ENCODE measurements around the gene ARHGDIG.

Gene ARHGDIG

DNA sequence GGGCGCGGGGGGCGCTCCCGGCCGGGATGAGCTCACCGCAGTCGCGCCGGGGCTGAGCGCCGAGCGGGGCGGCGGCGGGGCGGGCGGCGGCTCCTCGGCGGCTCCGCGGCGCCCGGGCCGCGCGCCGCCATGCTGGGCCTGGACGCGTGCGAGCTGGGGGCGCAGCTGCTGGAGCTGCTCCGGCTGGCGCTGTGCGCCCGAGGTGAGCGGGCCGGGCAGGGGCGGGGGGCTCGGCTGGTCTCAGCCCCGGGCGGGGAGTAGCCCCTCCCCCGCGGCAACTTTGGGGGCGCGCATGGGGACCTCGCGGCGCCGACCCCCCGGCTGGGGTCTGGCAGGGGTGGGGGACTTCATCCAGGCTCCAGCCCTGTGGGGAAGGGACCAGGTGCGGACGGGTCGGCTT lies at the start of gene ARHGDIG:
Gene ARHGDIG (plus strand): TSS at position 40 of the 400 bp plus-strand sequence. CDS start 90 bp downstream, at position 130.
- H3K27ac ChIP-seq, result no peak within 1 kb of the TSS
- no peak for TF ChIP-seq ZFX (IDR thresholded peaks at IDR 0.05)
- TF ChIP-seq, protein P1, sequence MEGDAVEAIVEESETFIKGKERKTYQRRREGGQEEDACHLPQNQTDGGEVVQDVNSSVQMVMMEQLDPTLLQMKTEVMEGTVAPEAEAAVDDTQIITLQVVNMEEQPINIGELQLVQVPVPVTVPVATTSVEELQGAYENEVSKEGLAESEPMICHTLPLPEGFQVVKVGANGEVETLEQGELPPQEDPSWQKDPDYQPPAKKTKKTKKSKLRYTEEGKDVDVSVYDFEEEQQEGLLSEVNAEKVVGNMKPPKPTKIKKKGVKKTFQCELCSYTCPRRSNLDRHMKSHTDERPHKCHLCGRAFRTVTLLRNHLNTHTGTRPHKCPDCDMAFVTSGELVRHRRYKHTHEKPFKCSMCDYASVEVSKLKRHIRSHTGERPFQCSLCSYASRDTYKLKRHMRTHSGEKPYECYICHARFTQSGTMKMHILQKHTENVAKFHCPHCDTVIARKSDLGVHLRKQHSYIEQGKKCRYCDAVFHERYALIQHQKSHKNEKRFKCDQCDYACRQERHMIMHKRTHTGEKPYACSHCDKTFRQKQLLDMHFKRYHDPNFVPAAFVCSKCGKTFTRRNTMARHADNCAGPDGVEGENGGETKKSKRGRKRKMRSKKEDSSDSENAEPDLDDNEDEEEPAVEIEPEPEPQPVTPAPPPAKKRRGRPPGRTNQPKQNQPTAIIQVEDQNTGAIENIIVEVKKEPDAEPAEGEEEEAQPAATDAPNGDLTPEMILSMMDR (conservative IDR thresholded peaks at IDR 0.05), result no peak

DNA sequence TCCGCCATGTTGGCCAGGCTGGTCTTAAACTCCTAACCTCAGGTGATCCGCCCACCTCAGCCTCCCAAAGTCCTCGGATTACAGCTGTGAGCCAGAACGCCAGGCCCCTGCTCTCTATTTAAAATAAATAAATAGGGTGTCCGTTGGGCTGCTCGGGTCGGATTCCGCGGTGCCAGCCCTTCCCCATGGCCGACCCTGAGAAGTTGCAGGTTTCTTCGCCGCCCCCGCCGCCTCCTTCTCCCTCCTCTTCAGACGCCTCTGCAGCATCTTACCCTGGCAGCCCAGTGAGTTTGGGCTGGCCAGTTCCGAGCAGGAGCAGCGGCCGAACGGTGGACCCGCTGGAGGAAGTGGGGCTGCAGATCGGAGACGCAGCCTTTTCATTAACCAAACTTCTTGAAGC lies 49.4 kb upstream of the ARHGDIG start:
- TF ChIP-seq ZFX (IDR thresholded peaks at IDR 0.05), result no peak
- TF ChIP-seq, protein P1 (conservative IDR thresholded peaks at IDR 0.05), result no peak
- no peak overlapping the region for H3K27ac ChIP-seq

DNA sequence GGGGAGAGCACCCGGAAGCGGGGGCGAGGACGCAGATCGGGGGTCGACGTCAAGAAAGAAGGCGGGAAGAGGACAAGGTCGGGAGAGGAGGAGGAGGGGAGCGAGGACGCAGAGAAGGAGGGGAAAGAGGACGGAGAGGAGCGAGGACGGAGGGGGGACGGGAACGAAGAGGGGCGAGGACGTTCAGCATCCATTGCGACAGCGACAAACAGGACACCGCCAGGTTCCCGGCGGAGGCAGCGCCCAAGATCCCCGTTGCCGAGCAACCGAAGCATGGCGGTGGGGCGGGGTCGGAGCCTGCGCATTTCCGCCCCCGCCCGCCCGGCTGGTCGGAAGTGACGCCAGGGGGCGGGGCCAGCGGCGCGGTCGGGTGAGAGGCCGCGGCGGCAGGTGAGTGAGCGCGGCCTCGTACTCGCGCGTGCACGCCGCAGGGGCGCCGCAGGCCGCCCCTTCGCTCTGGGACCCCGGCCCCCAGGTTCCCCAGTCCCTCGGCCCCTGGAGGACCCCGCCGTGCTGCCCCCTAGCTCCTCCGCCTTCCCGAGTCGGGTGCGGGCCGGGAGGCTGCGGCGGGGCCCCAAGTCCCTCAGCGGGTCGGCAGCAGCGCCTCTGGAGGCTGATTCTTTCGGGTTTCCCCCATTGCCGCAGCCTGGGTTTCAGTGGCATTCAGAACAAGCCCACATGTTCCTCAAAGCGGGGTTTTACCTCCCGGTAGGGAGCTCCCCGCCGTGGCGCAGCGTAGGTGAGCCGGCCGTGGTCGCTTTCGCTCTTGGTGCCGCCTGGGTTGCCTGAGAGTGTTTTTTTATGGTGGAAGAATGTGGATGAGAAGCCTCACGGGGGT lies 45.7 kb upstream of the ARHGDIG start, which contains the start of gene FAM234A:
Gene FAM234A (plus strand): TSS at position 354 of the 838 bp plus-strand sequence. CDS start 19,593 bp downstream, outside the sequence.
- H3K27ac ChIP-seq, result peak within 1 kb of the TSS; percentile 96
- TF ChIP-seq ZFX (IDR thresholded peaks at IDR 0.05), result peak; percentile 88
- TF ChIP-seq, protein P1 (conservative IDR thresholded peaks at IDR 0.05), result peak; percentile 72

DNA sequence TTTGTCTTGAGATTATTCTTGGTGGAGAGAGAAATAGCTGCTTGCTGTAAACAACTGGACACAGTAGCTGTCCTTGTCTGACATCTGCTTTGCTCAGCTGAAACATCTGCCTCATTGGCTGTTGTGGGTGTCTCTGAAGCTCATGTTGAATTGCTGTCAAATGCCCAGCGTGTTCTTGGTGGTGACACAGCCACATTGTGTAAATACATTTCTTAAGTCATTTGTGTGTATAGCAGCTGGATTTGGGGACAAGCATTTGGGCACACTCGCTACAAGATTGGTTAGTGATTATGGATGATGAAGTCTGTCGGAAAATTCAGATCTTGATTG lies 40.5 kb upstream of the ARHGDIG start:
- TF ChIP-seq ZFX (IDR thresholded peaks at IDR 0.05), result no peak
- TF ChIP-seq, protein P1 (conservative IDR thresholded peaks at IDR 0.05), result no peak
- no peak overlapping the region for H3K27ac ChIP-seq

DNA sequence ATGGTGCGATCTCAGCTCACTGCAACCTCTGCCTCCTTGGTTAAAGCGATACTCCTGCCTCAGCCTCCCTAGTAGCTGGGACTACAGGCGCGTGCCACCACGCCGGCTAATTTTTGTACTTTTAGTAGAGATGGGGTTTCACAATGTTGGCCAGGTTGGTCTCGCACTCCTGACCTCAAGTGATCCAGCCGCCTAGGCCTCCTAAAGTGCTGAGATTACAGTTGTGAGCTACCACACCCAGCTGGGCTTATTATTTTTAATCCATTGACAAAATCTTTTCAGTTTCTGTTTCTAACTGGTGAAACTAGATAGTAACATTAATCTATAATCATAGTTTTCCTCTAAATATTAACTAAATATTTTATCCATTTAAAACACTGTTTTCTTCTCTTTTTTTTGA lies 39.8 kb upstream of the ARHGDIG start:
- TF ChIP-seq ZFX (IDR thresholded peaks at IDR 0.05), result no peak
- TF ChIP-seq, protein P1 (conservative IDR thresholded peaks at IDR 0.05), result no peak
- no peak overlapping the region for H3K27ac ChIP-seq

DNA sequence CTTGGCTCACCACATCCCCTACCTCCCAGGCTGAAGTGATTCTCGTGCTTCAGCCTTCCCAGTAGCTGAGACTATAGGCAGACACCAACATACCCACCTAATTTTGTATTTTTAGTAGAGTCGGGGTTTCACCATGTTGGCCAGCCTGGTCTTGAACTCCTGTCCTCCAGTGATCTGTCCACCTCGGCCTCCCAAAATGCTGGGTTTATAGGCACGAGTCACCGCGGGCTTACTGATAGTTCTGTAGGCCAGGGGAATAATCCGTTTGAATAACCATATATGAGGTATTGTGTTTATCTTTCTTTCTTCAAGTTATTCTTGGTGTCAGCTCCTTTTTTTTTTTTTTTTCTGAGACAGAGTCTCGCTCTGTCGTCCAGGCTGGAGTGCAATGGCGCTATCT lies 38.1 kb upstream of the ARHGDIG start:
- TF ChIP-seq ZFX (IDR thresholded peaks at IDR 0.05), result no peak
- TF ChIP-seq, protein P1 (conservative IDR thresholded peaks at IDR 0.05), result no peak
- H3K27ac ChIP-seq, result no peak overlapping the region

DNA sequence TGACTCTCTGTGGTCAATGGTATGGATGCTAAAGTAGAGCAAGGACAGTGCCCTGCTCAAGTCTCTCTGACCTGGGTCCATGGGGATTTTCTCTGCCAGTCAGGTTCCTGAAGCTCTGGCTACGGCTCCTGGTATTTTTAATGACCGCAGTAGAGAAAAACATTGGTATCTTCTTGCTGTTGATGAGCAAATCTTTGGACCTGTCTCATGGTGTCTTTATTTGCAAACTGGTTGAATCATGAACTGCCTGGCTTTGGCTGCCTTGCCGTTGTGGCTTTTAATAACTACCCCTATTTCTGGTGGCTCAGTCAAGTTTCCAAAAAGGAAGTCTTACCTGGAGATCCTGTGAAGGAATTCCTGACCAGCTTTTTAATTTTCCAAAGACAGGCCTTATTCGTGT lies 37.0 kb upstream of the ARHGDIG start:
- no peak for TF ChIP-seq ZFX (IDR thresholded peaks at IDR 0.05)
- TF ChIP-seq, protein P1 (conservative IDR thresholded peaks at IDR 0.05), result no peak
- no peak overlapping the region for H3K27ac ChIP-seq
